Transverse colon (tissue), 3 donors: Measurements from ENCODE around the gene CHRNB1.

Experiments
- CTCF ChIP-seq, 5 experiments: fragments of 200-600 bp in 3 of 5; fragments of 450-650 bp in 2 of 5; sonication (generic) in 3 of 5; IDR thresholded peaks; 1 replicate in 2 of 5; 2 replicates in 3 of 5; pipeline ENCODE4 v1.5.1; 2016 to 2017; ENCODE audit warnings: antibody characterized with exemption in 5 of 5, inconsistent platforms in 3 of 5, mild to moderate bottlenecking in 2 of 5, moderate library complexity in 1 of 5
- POLR2A ChIP-seq: fragments of 450-650 bp; IDR thresholded peaks from one replicate; pipeline ENCODE4 v1.6.1; 2016; ENCODE audit warnings: antibody characterized with exemption, mild to moderate bottlenecking, moderate library complexity

- TF ChIP-seq CTCF (IDR thresholded peaks at IDR 0.05), result no peak
- no peak for TF ChIP-seq POLR2A
Measured at GRCh38 chr17:7411427-7411750, 33.5 kb upstream of the CHRNB1 start.
